WTC11 (cell line): ENCODE results near the gene SYCN. TPM values are rescaled to one million over a fixed set of nuclear protein-coding genes. Genes with fewer than 3 reads are reported as not detected.

Source experiments
- ATAC-seq: fragments of 200-7000 bp; cut with Tn5 transposase; 2 replicates; pipeline ENCODE4 v1.10.0; 2021; ENCODE audit warnings: mild to moderate bottlenecking, moderate library complexity
- CTCF ChIA-PET: fragments of 300-600 bp; sonication (Branson Sonifier 250); formaldehyde crosslinking; loops from one replicate; lab custom pipeline; 2021; ENCODE audit warnings: antibody characterized with exemption; lab: Charles Lee
- POLR2A ChIA-PET: fragments of 350-600 bp; sonication (Branson Sonifier 250); formaldehyde crosslinking; loops from one replicate; lab custom pipeline; 2021; ENCODE audit warnings: antibody characterized with exemption; lab: Charles Lee
- DNase-seq: peaks from one replicate; pipeline ENCODE4 v3.0.0; 2021; ENCODE audit warnings: low spot score
- H3K27ac Mint-ChIP-seq: 2 replicates; pipeline ENCODE4 v1.8.0; 2021; ENCODE audit warnings: mixed read lengths
- H3K27me3 Mint-ChIP-seq: 2 replicates; pipeline ENCODE4 v1.8.0; 2021; ENCODE audit warnings: low read depth, mild to moderate bottlenecking, moderate library complexity, mixed read lengths
- H3K36me3 Mint-ChIP-seq: 2 replicates; pipeline ENCODE4 v1.8.0; 2021; ENCODE audit warnings: mixed read lengths
- H3K4me1 Mint-ChIP-seq: 2 replicates; pipeline ENCODE4 v1.8.0; 2022; ENCODE audit warnings: mixed read lengths
- H3K4me3 Mint-ChIP-seq: 2 replicates; pipeline ENCODE4 v1.8.0; 2021; ENCODE audit warnings: mild to moderate bottlenecking, moderate library complexity, mixed read lengths
- H3K9me3 Mint-ChIP-seq: 2 replicates; pipeline ENCODE4 v1.8.0; 2021; ENCODE audit warnings: mixed read lengths
- AFF4 ChIP-seq: sonication (generic); formaldehyde crosslinking; IDR thresholded peaks from 2 replicates; pipeline ENCODE4 v1.8.1; 2023; ENCODE audit warnings: mild to moderate bottlenecking, missing genetic modification reagents, borderline replicate concordance
- CREM ChIP-seq: sonication (generic); formaldehyde crosslinking; IDR thresholded peaks from 2 replicates; pipeline ENCODE4 v1.8.1; 2022; ENCODE audit warnings: mild to moderate bottlenecking, missing genetic modification reagents, moderate library complexity
- EMX1 ChIP-seq: fragments of 250-450 bp; sonication (Bioruptor Pico); IDR thresholded peaks from 2 replicates; pipeline ENCODE4 v1.8.0; 2021; ENCODE audit warnings: mild to moderate bottlenecking
- ESRRA ChIP-seq: sonication (generic); formaldehyde crosslinking; IDR thresholded peaks from 2 replicates; pipeline ENCODE4 v1.8.1; 2022; ENCODE audit warnings: mild to moderate bottlenecking, missing genetic modification reagents, borderline replicate concordance
- GRHL2 ChIP-seq: fragments of 250-450 bp; sonication (Bioruptor Pico); IDR thresholded peaks from 2 replicates; pipeline ENCODE4 v1.8.0; 2022; ENCODE audit warnings: mild to moderate bottlenecking, moderate library complexity; ENCODE audit not compliant: insufficient replicate concordance, severe bottlenecking
- HMGXB4 ChIP-seq: sonication (generic); formaldehyde crosslinking; IDR thresholded peaks from 2 replicates; pipeline ENCODE4 v1.8.1; 2023; ENCODE audit warnings: mild to moderate bottlenecking, moderate library complexity, missing genetic modification reagents
- NFYB ChIP-seq: sonication (generic); formaldehyde crosslinking; conservative IDR thresholded peaks from 2 replicates; pipeline ENCODE4 v1.8.0; 2022; ENCODE audit warnings: low read depth, missing genetic modification reagents
- RORB ChIP-seq: fragments of 250-450 bp; sonication (Bioruptor Pico); IDR thresholded peaks from 2 replicates; pipeline ENCODE4 v1.9.0; 2021; ENCODE audit warnings: mild to moderate bottlenecking
- SOX15 ChIP-seq: fragments of 250-450 bp; sonication (Bioruptor Pico); IDR thresholded peaks from 2 replicates; pipeline ENCODE4 v1.9.0; 2021; ENCODE audit warnings: mild to moderate bottlenecking
- TCF7 ChIP-seq: sonication (generic); formaldehyde crosslinking; IDR thresholded peaks from 2 replicates; pipeline ENCODE4 v1.8.0; 2022; ENCODE audit warnings: mild to moderate bottlenecking, low read depth, missing genetic modification reagents, moderate library complexity
- USF1 ChIP-seq: sonication (generic); formaldehyde crosslinking; IDR thresholded peaks from 2 replicates; pipeline ENCODE4 v1.8.0; 2022; ENCODE audit warnings: mild to moderate bottlenecking, missing genetic modification reagents
- USF2 ChIP-seq: sonication (generic); formaldehyde crosslinking; IDR thresholded peaks from 2 replicates; pipeline ENCODE4 v1.8.1; 2023; ENCODE audit warnings: mild to moderate bottlenecking, missing genetic modification reagents, moderate library complexity
- ZNF219 ChIP-seq: sonication (generic); formaldehyde crosslinking; IDR thresholded peaks from 2 replicates; pipeline ENCODE4 v1.8.0; 2023; ENCODE audit warnings: missing genetic modification reagents, mild to moderate bottlenecking, borderline replicate concordance
- ZNF263 ChIP-seq: sonication (generic); formaldehyde crosslinking; IDR thresholded peaks from 2 replicates; pipeline ENCODE4 v1.8.1; 2022; ENCODE audit warnings: low read depth, mild to moderate bottlenecking, moderate library complexity, missing genetic modification reagents
- ZNF416 ChIP-seq: fragments of 250-450 bp; sonication (Bioruptor Pico); IDR thresholded peaks from 2 replicates; pipeline ENCODE4 v1.9.0; 2021; ENCODE audit warnings: mild to moderate bottlenecking, inconsistent platforms
- ZSCAN18 ChIP-seq: fragments of 250-450 bp; sonication (Bioruptor Pico); IDR thresholded peaks from 2 replicates; pipeline ENCODE4 v2.1.2; 2022; ENCODE audit warnings: mild to moderate bottlenecking, moderate library complexity
- total RNA-seq: library from RNA; stranded (reverse); gene quantifications from 3 replicates; pipeline ENCODE4 v1.2.3, GENCODE V29; 2021

The SYCN gene
- total RNA-seq, 1 experiment from 2014 or later: 0.77 TPM

GRCh38 chr19:39155741-39156140 is 48.3 kb downstream of the SYCN start:
- Mint-ChIP-seq H3K27me3 (no peaks in the 10 kb centered on the region; the same call in 1 of the 2 replicates), H3K4me1 (peaks cover 40% of the 10 kb centered on the region), H3K9me3 (no peaks in the 10 kb centered on the region), H3K27ac (peak overlapping the region; percentile 78), H3K4me3 (no peak overlapping the region), H3K36me3 (peaks cover 4% of the 10 kb centered on the region; the same call in 1 of the 2 replicates)
- ChIA-PET POLR2A (interaction anchor here (0.6 to 2.2 kb wide), 2 partner anchors 10 to 847 kb away, joined by 4 to 9 read pairs; no protein-coding TSS in a partner anchor), CTCF (interaction anchor here (0.6 to 2.9 kb wide), 8 partner anchors 9 to 180 kb away, joined by 3 to 21 read pairs (median 5); no protein-coding TSS in a partner anchor)
- TF ChIP-seq GRHL2 (CRISPR knock-in tag) (no peak), TCF7 (CRISPR knock-in tag) (no peak), ZNF416 (CRISPR knock-in tag) (no peak), EMX1 (no peak)
- DNase-seq (no peak), ATAC-seq (no peak)

- peak; percentile 43 for ATAC-seq
- TF ChIP-seq HMGXB4 (CRISPR knock-in tag) (no peak), CREM (CRISPR knock-in tag) (no peak), ZNF219 (no peak), NFYB (CRISPR knock-in tag) (no peak)
- peaks cover 4% of the 10 kb centered on the region; the same call in 1 of the 2 replicates for H3K36me3 Mint-ChIP-seq
- H3K4me1 Mint-ChIP-seq: peaks cover 40% of the 10 kb centered on the region
- H3K27ac Mint-ChIP-seq: no peak overlapping the region
- no peaks in the 10 kb centered on the region for H3K27me3 Mint-ChIP-seq
- CTCF ChIA-PET: interaction anchor here (0.6 to 2.9 kb wide), 10 partner anchors 10 to 187 kb away, joined by 3 to 21 read pairs (median 8); partner anchors contain the start of gene SAMD4B
- POLR2A ChIA-PET: interaction anchor here (2.2 kb wide), 1 partner anchor 10 kb away, joined by 9 read pairs; no protein-coding TSS in a partner anchor
- H3K9me3 Mint-ChIP-seq: no peaks in the 10 kb centered on the region
- H3K4me3 Mint-ChIP-seq: no peak overlapping the region
- DNase-seq: no peak
Measured at GRCh38 chr19:39155114-39155700, 48.9 kb downstream of the SYCN start.

- Mint-ChIP-seq H3K4me3 (no peak overlapping the region), H3K9me3 (no peaks in the 10 kb centered on the region), H3K27ac (no peak overlapping the region), H3K27me3 (no peaks in the 10 kb centered on the region), H3K4me1 (peaks cover 40% of the 10 kb centered on the region), H3K36me3 (peaks cover 4% of the 10 kb centered on the region; the same call in 1 of the 2 replicates)
- POLR2A ChIA-PET: interaction anchor here (2.2 kb wide), 1 partner anchor 9 kb away, joined by 9 read pairs; no protein-coding TSS in a partner anchor
- peak; percentile 72 for TF ChIP-seq USF2
- TF ChIP-seq ZSCAN18 (CRISPR knock-in tag): no peak
- peak; percentile 68 for TF ChIP-seq USF1 (CRISPR knock-in tag)
- peak; percentile 56 for DNase-seq
- peak; percentile 82 for ATAC-seq
- CTCF ChIA-PET: interaction anchor here (0.6 to 2.9 kb wide), 8 partner anchors 9 to 188 kb away, joined by 3 to 21 read pairs (median 8); partner anchors contain the start of gene SAMD4B
Measured at GRCh38 chr19:39154629-39155100, 49.4 kb downstream of the SYCN start.

- no peaks in the 10 kb centered on the region for H3K9me3 Mint-ChIP-seq
- peak overlapping the region; percentile 51 for H3K27ac Mint-ChIP-seq
- DNase-seq (no peak), ATAC-seq (no peak)
- CTCF ChIA-PET: interaction anchor here (0.6 to 2.9 kb wide), 8 partner anchors 9 to 188 kb away, joined by 3 to 21 read pairs (median 8); partner anchors contain the start of gene SAMD4B
- peaks cover 40% of the 10 kb centered on the region for H3K4me1 Mint-ChIP-seq
- H3K27me3 Mint-ChIP-seq: no peaks in the 10 kb centered on the region
- peaks cover 5% of the 10 kb centered on the region for H3K36me3 Mint-ChIP-seq
- H3K4me3 Mint-ChIP-seq: no peak overlapping the region
- POLR2A ChIA-PET: no interaction called here
- no peak for TF ChIP-seq ZNF263 (CRISPR knock-in tag)
- TF ChIP-seq ESRRA: no peak
- TF ChIP-seq AFF4 (CRISPR knock-in tag): no peak
- TF ChIP-seq SOX15 (CRISPR knock-in tag): no peak
- TF ChIP-seq RORB: no peak
Measured at GRCh38 chr19:39154100-39154628, 49.9 kb downstream of the SYCN start.
